Fibroblast of the aortic adventitia (primary cell): ENCODE measurements around the gene WNT3A. TPM values are rescaled to one million over a fixed set of nuclear protein-coding genes. Genes with fewer than 3 reads are reported as not detected.

Source experiments
- DNase-seq: peaks from one replicate; pipeline ENCODE4 v3.0.0-alpha.2; 2010; ENCODE audit warnings: low read depth
- H3K4me3 ChIP-seq: 2 replicates; pipeline ENCODE4 v1.5.1; 2011; ENCODE audit warnings: low read depth, mild to moderate bottlenecking, control low read depth, low read length, moderate library complexity
- CTCF ChIP-seq: IDR thresholded peaks from 2 replicates; pipeline ENCODE4 v1.5.1; 2011; ENCODE audit warnings: mild to moderate bottlenecking, low read length, control low read depth, inconsistent platforms; ENCODE audit not compliant: insufficient read depth
- total RNA-seq: library from RNA; depleted of rRNA; stranded (reverse); fragments of >200 nt; gene quantifications from 2 replicates; pipeline ENCODE4 v1.2.3, GENCODE V29; 2012; ENCODE audit warnings: low replicate concordance

Gene WNT3A
- total RNA-seq, 1 donor = not detected

GRCh38 chr1:228082918-228083870 lies 76.4 kb downstream of the WNT3A start:
- TF ChIP-seq CTCF = no peak
- H3K4me3 ChIP-seq = peak overlapping the region; percentile 95
- peak; percentile 22 for DNase-seq

DNA sequence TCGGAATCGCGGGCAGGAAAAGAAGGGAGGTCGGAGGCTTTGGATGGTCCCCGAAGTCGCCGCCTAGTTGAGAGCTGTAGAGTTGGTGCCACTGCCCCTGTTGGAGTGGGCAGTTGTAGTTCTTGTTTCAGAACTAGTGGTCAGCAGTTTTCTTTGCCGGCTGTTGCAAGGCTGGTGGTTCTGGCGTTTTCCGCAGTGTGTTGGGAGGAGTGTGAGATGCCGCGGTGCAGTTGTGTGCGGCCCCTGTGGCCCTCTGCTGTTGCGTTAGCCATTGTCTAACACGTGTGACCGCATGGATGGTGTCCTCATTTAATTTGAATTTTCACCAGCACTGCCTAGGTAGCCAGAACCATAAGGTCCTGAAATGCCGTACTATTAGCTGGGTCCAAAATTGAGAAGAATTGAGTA lies 77.1 kb downstream of the WNT3A start:
- DNase-seq = peak; percentile 39
- no peak for TF ChIP-seq CTCF
- peak overlapping the region; percentile 95 for H3K4me3 ChIP-seq

- no peak for TF ChIP-seq CTCF
- peak; percentile 75 for DNase-seq
- peak overlapping the region; percentile 95 for H3K4me3 ChIP-seq
These were observed 77.5 kb downstream of the WNT3A start for GRCh38 chr1:228084325-228084724.

GRCh38 chr1:228084797-228085196 lies 78.0 kb downstream of the WNT3A start:
- H3K4me3 ChIP-seq = peak overlapping the region; percentile 95
- DNase-seq = no peak
- TF ChIP-seq CTCF = no peak

GRCh38 chr1:228085287-228085951 lies 78.6 kb downstream of the WNT3A start:
- DNase-seq = peak; percentile 92
- peak overlapping the region; percentile 95 for H3K4me3 ChIP-seq
- no peak for TF ChIP-seq CTCF

DNA sequence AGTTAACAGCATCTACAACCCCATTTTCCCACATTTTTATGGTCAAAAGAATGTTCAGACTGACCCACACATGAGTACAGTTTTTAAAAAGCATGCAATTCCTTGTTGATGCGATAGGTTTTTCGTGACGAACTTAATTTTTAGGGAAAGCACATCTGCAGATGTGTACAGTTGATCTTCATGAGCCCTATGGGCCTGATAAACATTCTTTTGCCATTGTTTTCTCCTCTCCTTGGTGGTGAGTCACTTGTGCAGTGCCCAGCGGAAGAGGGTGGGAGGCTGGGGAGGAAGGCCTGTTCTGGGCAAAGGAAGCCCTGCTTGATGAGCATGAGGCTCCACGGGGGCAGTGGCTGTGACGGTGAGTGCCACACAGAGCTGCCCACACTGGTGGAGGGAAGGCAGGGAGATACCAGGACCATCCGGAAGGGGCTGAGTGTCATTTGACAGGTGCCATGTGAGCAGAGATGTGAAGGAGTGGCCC lies 81.0 kb downstream of the WNT3A start:
- peak; percentile 39 for TF ChIP-seq CTCF
- DNase-seq = peak; percentile 93
- H3K4me3 ChIP-seq = peak overlapping the region; percentile 56
